Spleen (tissue), 7 donors: ENCODE results near the gene MLYCD.

Experiments used
- CTCF ChIP-seq, 11 experiments: fragments of 200-600 bp in 7 of 11; fragments of 450-650 bp in 4 of 11; sonication (generic) in 4 of 11; IDR thresholded peaks in 8 of 11; conservative IDR thresholded peaks in 3 of 11; 1 replicate in 7 of 11; 2 replicates in 4 of 11; pipeline versions ENCODE4 v1.4.0 to v1.8.0; 2016 to 2021; ENCODE audit warnings: antibody characterized with exemption in 11 of 11, inconsistent platforms in 4 of 11, mild to moderate bottlenecking in 1 of 11
- POLR2A ChIP-seq, 3 donors: fragments of 450-650 bp; IDR thresholded peaks; one replicate each; pipeline ENCODE4 v1.5.1; 2017; ENCODE audit warnings: antibody characterized with exemption in 3 of 3, mild to moderate bottlenecking in 1 of 3
- POLR2AphosphoS5 ChIP-seq, 3 donors: sonication (generic); formaldehyde crosslinking; IDR thresholded peaks; one replicate each; pipeline ENCODE4 v1.5.1; 2017; ENCODE audit warnings: antibody characterized with exemption in 3 of 3
- donor health status: DM: no; HTN: no; CAD: no; lungs with moderate emphysema.
- donor health status: DM: no; HTN: no; CAD: no.
- donor health status: DM: no; HTN: no; CAD: no.

- no peak for TF ChIP-seq CTCF (IDR thresholded peaks at IDR 0.05 in 8 of 11, conservative IDR thresholded peaks at IDR 0.05 in 3 of 11)
- no peak for TF ChIP-seq POLR2AphosphoS5 (IDR thresholded peaks at IDR 0.05)
- TF ChIP-seq POLR2A (IDR thresholded peaks at IDR 0.05) = no peak
Observed at GRCh38 chr16:83895243-83895642, 3.7 kb upstream of the MLYCD start.
